Stomach (tissue), 9 donors: ENCODE data around the gene PLPPR1. TPM values are rescaled to one million over a fixed set of nuclear protein-coding genes. Genes with fewer than 3 reads are reported as not detected.
A peak's percentile ranks its signal among the peaks of the same experiment; 100 is the strongest.
"Not testable (repeated sequence)": the region's sequence is repeated elsewhere in the genome, so short reads cannot be mapped to it uniquely, and the experiment has no call there.

Source experiments
- DNase-seq, 2 donors: peaks; one replicate each; pipeline versions ENCODE4 v3.0.0 to v3.0.0-alpha.2; 2013 to 2019
- H3K27ac ChIP-seq, 5 donors: fragments of 200-600 bp in 4 of 5; sonication (generic) in 4 of 5; one replicate each; pipeline ENCODE4 v1.5.1; 2013 to 2019; ENCODE audit warnings: mild to moderate bottlenecking in 1 of 5, moderate library complexity in 1 of 5
- H3K27me3 ChIP-seq, 3 donors: fragments of 200-600 bp; sonication (generic); one replicate each; pipeline ENCODE4 v1.5.1; 2017 to 2019; ENCODE audit warnings: mixed run types in 1 of 3
- H3K36me3 ChIP-seq, 4 donors: fragments of 200-600 bp; sonication (generic); 1 replicate in 3 of 4; 2 replicates in 1 of 4; pipeline ENCODE4 v1.5.1; 2016 to 2019
- H3K4me1 ChIP-seq, 4 donors: fragments of 200-600 bp; sonication (generic); one replicate each; pipeline ENCODE4 v1.5.1; 2016 to 2019
- H3K4me3 ChIP-seq, 4 donors: fragments of 200-600 bp; sonication (generic) in 3 of 4; one replicate each; pipeline ENCODE4 v1.5.1; 2016 to 2019; ENCODE audit warnings: mild to moderate bottlenecking in 1 of 4
- H3K9me3 ChIP-seq, 4 donors: fragments of 200-600 bp; sonication (generic); one replicate each; pipeline ENCODE4 v1.5.1; 2016 to 2019
- CTCF ChIP-seq, 7 experiments: fragments of 450-650 bp in 4 of 7; fragments of 200-600 bp in 3 of 7; sonication (generic) in 3 of 7; IDR thresholded peaks; one replicate each; pipeline ENCODE4 v1.5.1; 2016 to 2019; ENCODE audit warnings: antibody characterized with exemption in 7 of 7, control low read depth in 2 of 7, mild to moderate bottlenecking in 1 of 7
- EP300 ChIP-seq: sonication (generic); formaldehyde crosslinking; IDR thresholded peaks from one replicate; pipeline ENCODE4 v1.6.1; 2017; ENCODE audit warnings: antibody characterized with exemption
- POLR2A ChIP-seq, 4 donors: fragments of 450-650 bp; IDR thresholded peaks; one replicate each; pipeline ENCODE4 v1.6.1; 2016; ENCODE audit warnings: antibody characterized with exemption in 4 of 4, control low read depth in 2 of 4, mild to moderate bottlenecking in 1 of 4, moderate library complexity in 1 of 4
- POLR2AphosphoS5 ChIP-seq, 3 donors: sonication (generic); formaldehyde crosslinking; IDR thresholded peaks; one replicate each; pipeline ENCODE4 v1.6.1; 2016; ENCODE audit warnings: antibody characterized with exemption in 3 of 3
- WGBS, 5 donors: extraction: QIAGEN DNeasy Blood & Tissue Kit in 3 of 5; methylation state at CpG; one replicate each; pipeline versions ENCODE4 v1.1.5 to v1.1.7; 2013 to 2018; 5-methylcytosine and 5-hydroxymethylcytosine counted together
- intact Hi-C: fragments of 100-400 bp; cut with DNase I; formaldehyde crosslinking; loops from one replicate; pipeline ENCODE4 v1.15.1; 2023; ENCODE audit warnings: low total_unique reads
- polyA plus RNA-seq, 3 donors: library from polyadenylated mRNA; stranded (reverse); fragments of 200-250 nt; gene quantifications; one replicate each; pipeline ENCODE4 v1.2.3, GENCODE V29; 2013
- total RNA-seq, 5 donors: library from RNA; depleted of rRNA; stranded (reverse); fragments of >200 nt; gene quantifications; one replicate each; pipeline versions ENCODE4 v1.1.0 to v1.2.3, GENCODE V29; 2014 to 2016
- donor health status: healthy with polysubstance abuse.
- donor health status: Bipolar disorder and iron deficiency.
- donor health status: healthy.

The PLPPR1 gene
- total and polyA plus RNA-seq, 8 donors, result 0.13 to 1.7 TPM; not detected in 6

DNA sequence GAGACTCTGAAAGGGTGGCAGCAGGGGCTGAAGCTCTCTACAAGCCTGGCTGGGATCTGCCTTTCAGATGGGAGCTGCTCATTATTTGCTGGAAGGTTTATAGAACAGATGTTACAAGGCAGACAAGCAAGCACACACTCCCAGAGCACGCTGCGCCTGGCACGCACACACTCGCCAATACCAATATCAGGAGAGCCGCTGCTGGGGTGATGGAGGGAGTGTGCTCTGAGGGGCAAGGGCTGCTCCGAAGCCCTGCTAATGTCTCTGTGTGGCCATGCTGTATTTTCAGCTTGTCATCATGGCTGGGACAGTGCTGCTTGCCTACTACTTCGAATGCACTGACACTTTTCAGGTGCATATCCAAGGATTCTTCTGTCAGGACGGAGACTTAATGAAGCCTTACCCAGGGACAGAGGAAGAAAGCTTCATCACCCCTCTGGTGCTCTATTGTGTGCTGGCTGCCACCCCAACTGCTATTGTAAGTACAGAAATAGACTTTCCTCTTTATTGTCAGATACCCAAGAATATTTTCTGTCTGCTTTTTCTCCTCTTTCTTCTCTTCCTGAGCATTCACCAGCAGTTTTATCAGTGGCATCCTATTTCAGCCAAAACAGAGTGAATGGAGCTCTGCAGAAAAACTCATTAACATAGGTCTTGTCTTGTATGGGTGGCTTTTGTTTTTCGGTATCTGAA lies 241.2 kb downstream of the PLPPR1 start:
- no peak overlapping the region for H3K4me3 ChIP-seq
- DNase-seq, result no peak
- no peak for TF ChIP-seq POLR2AphosphoS5 (IDR thresholded peaks at IDR 0.05)
- no peaks in the 10 kb centered on the region for H3K9me3 ChIP-seq
- peaks cover 0 to 5% (median 0%) of the 10 kb centered on the region in 3 donors for H3K27me3 ChIP-seq
- H3K36me3 ChIP-seq, result no peaks in the 10 kb centered on the region
- H3K27ac ChIP-seq, result no peak overlapping the region
- intact Hi-C loops, result no loop called here
- WGBS, 5 donors, result 79 to 82% (median 80%) methylated on average over 9 of the region's 9 CpGs
- no peaks in the 10 kb centered on the region for H3K4me1 ChIP-seq

DNA sequence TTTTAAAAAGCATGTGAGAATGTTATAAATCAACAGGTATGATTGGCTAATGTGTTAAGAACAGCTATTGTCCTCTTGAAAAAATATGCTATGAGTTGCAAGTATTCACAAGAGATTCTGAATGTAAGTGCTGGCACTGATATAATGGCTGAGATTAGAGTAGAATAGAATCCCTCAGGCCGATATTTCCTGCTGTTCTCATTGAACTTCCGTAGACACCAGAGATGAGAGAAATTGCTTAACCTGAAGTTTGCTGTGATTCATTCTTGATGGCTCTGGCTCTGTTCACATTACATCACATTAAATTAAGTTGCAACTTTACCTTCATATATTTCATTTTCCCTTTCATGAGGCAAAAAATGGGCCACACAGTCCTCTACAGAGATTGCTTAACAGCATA lies 241.8 kb downstream of the PLPPR1 start:
- Histone ChIP-seq H3K4me1 (no peaks in the 10 kb centered on the region), H3K4me3 (no peak overlapping the region), H3K9me3 (no peaks in the 10 kb centered on the region), H3K27ac (no peak overlapping the region), H3K27me3 (peaks cover 0 to 5% (median 0%) of the 10 kb centered on the region in 3 donors), H3K36me3 (no peaks in the 10 kb centered on the region)
- no peak for DNase-seq
- no peak for TF ChIP-seq POLR2A (IDR thresholded peaks at IDR 0.05)
- WGBS, 5 donors, result 57 to 83% (median 73%) methylated on average over 2 of the region's 2 CpGs
- intact Hi-C loops, result no loop called here

- Histone ChIP-seq H3K27me3 (peaks cover 0 to 5% (median 0%) of the 10 kb centered on the region in 3 donors), H3K9me3 (no peaks in the 10 kb centered on the region), H3K27ac (no peak overlapping the region), H3K36me3 (no peaks in the 10 kb centered on the region), H3K4me1 (no peaks in the 10 kb centered on the region), H3K4me3 (no peak overlapping the region)
- intact Hi-C loops, result no loop called here
- 73 to 89% (median 74%) methylated on average over 3 of the region's 3 CpGs for WGBS, 5 donors
- TF ChIP-seq POLR2A (IDR thresholded peaks at IDR 0.05) (no peak), EP300 (no peak), CTCF (IDR thresholded peaks at IDR 0.05) (no peak), POLR2AphosphoS5 (IDR thresholded peaks at IDR 0.05) (no peak)
- no peak for DNase-seq
Observed at GRCh38 chr9:101271102-101271501, 242.6 kb downstream of the PLPPR1 start.

DNA sequence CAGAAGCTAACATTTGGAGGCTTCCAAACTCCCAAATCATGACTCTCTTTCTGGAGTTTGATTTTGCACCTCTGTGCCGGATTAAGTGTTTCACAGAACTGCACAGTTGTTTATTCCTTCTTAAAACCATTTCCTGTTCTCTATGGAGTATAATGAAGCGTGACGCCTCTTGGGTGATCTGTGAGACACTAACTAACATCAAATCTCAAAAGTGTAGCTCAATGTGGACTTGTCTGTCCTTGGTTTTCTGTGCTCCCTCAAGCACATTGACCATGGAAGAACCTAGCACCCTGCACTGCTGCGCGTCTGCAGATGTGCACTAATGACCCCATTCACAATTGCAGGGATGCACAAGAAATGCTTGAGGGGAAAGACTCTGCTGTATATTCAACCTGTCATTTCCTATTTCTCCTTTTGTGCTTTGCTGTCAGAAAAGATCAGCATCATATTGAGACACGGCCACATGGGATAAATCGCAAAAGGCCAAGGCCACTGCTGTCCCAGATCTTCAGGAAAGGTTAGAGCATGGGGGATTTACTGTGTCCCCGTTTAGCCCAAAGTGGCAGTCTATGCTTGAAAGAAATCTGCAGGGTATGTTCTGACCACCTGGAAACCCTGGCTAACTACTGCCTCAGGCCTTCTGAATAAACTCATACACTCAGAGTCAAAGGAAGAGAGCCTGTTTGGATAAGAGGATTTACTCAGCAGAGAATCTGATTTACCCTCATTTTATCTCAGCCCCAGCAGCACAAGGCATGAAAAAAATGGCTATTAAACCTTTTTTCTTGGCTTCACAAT lies 246.6 kb downstream of the PLPPR1 start:
- intact Hi-C loops, result no loop called here
- Histone ChIP-seq H3K27ac (no peak overlapping the region), H3K4me3 (no peak overlapping the region), H3K9me3 (peaks cover 0 to 4% (median 0%) of the 10 kb centered on the region in 4 donors), H3K27me3 (peaks cover 0 to 13% (median 0%) of the 10 kb centered on the region in 3 donors), H3K4me1 (no peaks in the 10 kb centered on the region), H3K36me3 (no peaks in the 10 kb centered on the region)
- WGBS, 5 donors, result 68 to 79% (median 75%) methylated on average over 8 of the region's 8 CpGs
- no peak for DNase-seq
- no peak for TF ChIP-seq POLR2AphosphoS5 (IDR thresholded peaks at IDR 0.05)
- no peak for TF ChIP-seq EP300
- TF ChIP-seq CTCF (IDR thresholded peaks at IDR 0.05), result no peak
- no peak for TF ChIP-seq POLR2A (IDR thresholded peaks at IDR 0.05)

- no peaks in the 10 kb centered on the region for H3K4me1 ChIP-seq
- H3K27ac ChIP-seq, result no peak overlapping the region
- intact Hi-C loops, result no loop called here
- peaks cover 0 to 4% (median 0%) of the 10 kb centered on the region in 4 donors for H3K9me3 ChIP-seq
- DNase-seq, result peak in 1 of 2 donors; percentile 2
- 77 to 80% (median 78%) methylated on average over 6 of the region's 6 CpGs for WGBS, 5 donors
- no peak overlapping the region for H3K4me3 ChIP-seq
- TF ChIP-seq CTCF (IDR thresholded peaks at IDR 0.05) (no peak), EP300 (no peak), POLR2A (IDR thresholded peaks at IDR 0.05) (no peak), POLR2AphosphoS5 (IDR thresholded peaks at IDR 0.05) (no peak)
- peaks cover 0 to 13% (median 0%) of the 10 kb centered on the region in 3 donors for H3K27me3 ChIP-seq
- no peaks in the 10 kb centered on the region for H3K36me3 ChIP-seq
Observed at GRCh38 chr9:101275769-101276250, 247.3 kb downstream of the PLPPR1 start.

DNA sequence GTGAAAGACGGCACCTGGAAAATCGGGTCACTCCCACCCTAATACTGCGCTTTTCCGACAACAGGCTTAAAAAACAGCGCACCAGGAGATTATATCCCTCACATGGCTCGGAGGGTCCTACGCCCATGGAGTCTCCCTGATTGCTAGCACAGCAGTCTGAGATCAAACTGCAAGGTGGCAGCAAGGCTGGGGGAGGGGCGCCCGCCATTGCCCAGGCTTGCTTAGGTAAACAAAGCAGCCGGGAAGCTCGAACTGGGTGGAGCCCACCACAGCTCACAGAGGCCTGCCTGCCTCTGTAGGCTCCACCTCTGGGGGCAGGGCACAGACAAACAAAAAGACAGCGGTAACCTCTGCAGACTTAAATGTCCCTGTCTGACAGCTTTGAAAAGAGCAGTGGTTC lies 262.5 kb downstream of the PLPPR1 start:
- H3K4me3 ChIP-seq, result not testable (repeated sequence)
- 73 to 88% (median 78%) methylated on average over 8 to 12 of the region's 12 CpGs for WGBS, 5 donors

More for the DNA sequence above, 262.5 kb downstream of the PLPPR1 start:
- intact Hi-C loops, H3K27ac ChIP-seq, H3K36me3 ChIP-seq, H3K9me3 ChIP-seq, DNase-seq, H3K4me1 ChIP-seq, H3K27me3 ChIP-seq: not testable (repeated sequence)
